Skeletal muscle tissue (tissue), 4 donors: ENCODE data around the gene HECW1. TPM values are rescaled to one million over a fixed set of nuclear protein-coding genes. Genes with fewer than 3 reads are reported as not detected.
"Not testable (repeated sequence)": the region's sequence is repeated elsewhere in the genome, so short reads cannot be mapped to it uniquely, and the experiment has no call there.

ENCODE experiments used
- H3K27ac ChIP-seq: one replicate; pipeline ENCODE4 v1.7.0; 2013; ENCODE audit warnings: mild to moderate bottlenecking, low read depth, low read length, inconsistent platforms
- H3K27me3 ChIP-seq, 3 donors: one replicate each; pipeline ENCODE4 v1.7.0; 2013; ENCODE audit warnings: low read length in 3 of 3; ENCODE audit not compliant: control insufficient read depth in 3 of 3, insufficient read depth in 3 of 3
- H3K36me3 ChIP-seq, 3 donors: one replicate each; pipeline ENCODE4 v1.7.0; 2013; ENCODE audit warnings: low read length in 3 of 3; ENCODE audit not compliant: control insufficient read depth in 3 of 3, insufficient read depth in 3 of 3
- H3K4me1 ChIP-seq, 3 donors: one replicate each; pipeline ENCODE4 v1.7.0; 2013; ENCODE audit warnings: low read length in 3 of 3, mild to moderate bottlenecking in 3 of 3; ENCODE audit not compliant: control insufficient read depth in 3 of 3, insufficient read depth in 3 of 3
- H3K4me3 ChIP-seq, 3 donors: one replicate each; pipeline ENCODE4 v1.7.0; 2013; ENCODE audit warnings: low read length in 3 of 3
- H3K9ac ChIP-seq, 3 donors: one replicate each; pipeline ENCODE4 v1.7.0; 2013; ENCODE audit warnings: low read length in 3 of 3, mild to moderate bottlenecking in 3 of 3, moderate library complexity in 2 of 3, low read depth in 1 of 3
- H3K9me3 ChIP-seq, 3 donors: one replicate each; pipeline ENCODE4 v1.7.0; 2013; ENCODE audit warnings: low read length in 3 of 3; ENCODE audit not compliant: control insufficient read depth in 3 of 3
- total RNA-seq: library from RNA; depleted of rRNA; stranded (reverse); fragments of >200 nt; gene quantifications from one replicate; pipeline ENCODE4 v1.2.3, GENCODE V29; 2014
- donor health status: Osteomylitis.

HECW1 gene
- total RNA-seq, 1 donor from 2014 or later = not detected

- no peaks in the 10 kb centered on the region for H3K9me3 ChIP-seq
- no peak overlapping the region for H3K9ac ChIP-seq
- no peak overlapping the region for H3K27ac ChIP-seq
- H3K27me3 ChIP-seq = no peaks in the 10 kb centered on the region
- no peak overlapping the region for H3K4me3 ChIP-seq
- H3K4me1 ChIP-seq = peaks cover 10 to 17% (median 12%) of the 10 kb centered on the region in 3 donors
- no peaks in the 10 kb centered on the region for H3K36me3 ChIP-seq
These were observed 476.2 kb downstream of the HECW1 start for GRCh38 chr7:43588477-43589132.

- H3K9me3 ChIP-seq = no peaks in the 10 kb centered on the region
- no peaks in the 10 kb centered on the region for H3K27me3 ChIP-seq
- no peaks in the 10 kb centered on the region for H3K36me3 ChIP-seq
- no peak overlapping the region for H3K9ac ChIP-seq
- no peak overlapping the region for H3K27ac ChIP-seq
- peaks cover 9 to 15% (median 10%) of the 10 kb centered on the region in 3 donors for H3K4me1 ChIP-seq
- no peak overlapping the region for H3K4me3 ChIP-seq
These were observed 476.7 kb downstream of the HECW1 start for GRCh38 chr7:43589133-43589478.

- Histone ChIP-seq H3K4me1 (peaks cover 2 to 9% (median 5%) of the 10 kb centered on the region in 3 donors), H3K36me3 (no peaks in the 10 kb centered on the region), H3K27ac (no peak overlapping the region), H3K27me3 (no peaks in the 10 kb centered on the region), H3K4me3 (no peak overlapping the region), H3K9me3 (no peaks in the 10 kb centered on the region), H3K9ac (no peak overlapping the region)
These were observed 477.3 kb downstream of the HECW1 start for GRCh38 chr7:43589728-43590127.

DNA sequence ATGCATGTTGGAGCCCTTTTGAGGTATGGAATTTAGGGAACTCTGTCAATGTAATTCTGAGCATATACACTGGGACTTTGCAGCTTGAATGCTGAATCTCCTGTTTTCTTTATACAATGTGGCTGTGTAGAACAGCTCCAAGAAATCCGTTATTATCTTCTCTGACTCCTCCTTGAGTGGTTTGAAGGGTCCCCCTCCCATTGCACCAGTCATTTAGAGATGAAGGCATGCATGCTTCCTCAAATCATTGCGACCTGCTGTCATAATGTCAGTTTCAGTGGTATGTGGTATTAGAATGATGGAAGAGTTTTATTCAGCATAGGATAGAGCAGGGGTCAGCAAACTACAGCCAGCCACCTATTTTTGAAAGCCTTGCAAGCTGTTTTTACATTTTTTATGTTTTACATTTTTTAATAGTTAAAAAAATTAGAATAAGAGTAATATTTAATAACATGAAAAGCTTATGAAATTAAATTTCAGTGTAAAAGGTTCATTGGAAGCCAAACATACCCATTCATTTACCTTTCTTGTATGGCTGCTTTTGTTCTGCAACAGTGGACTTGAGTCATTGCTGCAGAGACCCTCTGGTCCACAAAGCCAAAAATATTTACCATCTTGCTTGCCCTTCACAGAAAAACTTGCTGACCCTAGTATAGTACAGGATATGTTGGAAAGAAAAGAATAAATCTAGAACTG lies 478.6 kb downstream of the HECW1 start:
- Histone ChIP-seq H3K9ac (no peak overlapping the region), H3K4me3 (no peak overlapping the region), H3K27me3 (no peaks in the 10 kb centered on the region), H3K4me1 (peaks cover 0 to 5% (median 4%) of the 10 kb centered on the region in 3 donors), H3K9me3 (no peaks in the 10 kb centered on the region), H3K27ac (no peak overlapping the region), H3K36me3 (no peaks in the 10 kb centered on the region)

DNA sequence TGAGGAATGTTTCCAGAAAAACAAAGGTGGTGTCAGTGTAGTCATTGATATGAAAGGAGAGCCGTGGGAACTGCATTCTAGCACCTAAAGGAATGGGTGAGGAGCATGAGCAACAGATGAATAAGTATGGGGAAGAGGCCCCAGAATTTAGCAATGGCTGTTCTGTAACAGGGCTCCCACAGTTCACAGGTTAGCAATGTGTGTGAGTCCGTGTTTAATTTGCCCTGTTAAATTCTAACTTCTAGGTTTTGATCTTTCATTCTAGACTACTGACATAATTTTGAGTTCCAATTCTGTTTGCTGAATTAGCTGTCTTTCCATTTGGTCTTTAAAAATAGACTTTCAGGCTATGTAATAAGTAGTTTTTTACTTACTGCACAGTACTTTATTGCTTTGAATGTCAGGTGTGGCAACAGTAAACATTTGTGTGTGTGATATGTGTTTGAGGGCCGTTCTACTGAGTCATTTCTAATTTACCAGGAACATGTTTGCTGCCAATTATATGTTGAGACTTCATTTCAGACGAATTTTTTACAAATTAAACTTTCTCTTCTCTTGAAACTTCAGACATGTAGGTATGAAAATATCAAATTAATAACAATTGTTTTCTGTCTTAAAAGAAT lies 479.2 kb downstream of the HECW1 start:
- Histone ChIP-seq H3K4me1 (peaks cover 0 to 5% (median 4%) of the 10 kb centered on the region in 3 donors), H3K36me3 (peaks cover 0 to 4% (median 0%) of the 10 kb centered on the region in 3 donors), H3K9me3 (no peaks in the 10 kb centered on the region), H3K27me3 (no peaks in the 10 kb centered on the region), H3K27ac (no peak overlapping the region), H3K9ac (no peak overlapping the region), H3K4me3 (no peak overlapping the region)

DNA sequence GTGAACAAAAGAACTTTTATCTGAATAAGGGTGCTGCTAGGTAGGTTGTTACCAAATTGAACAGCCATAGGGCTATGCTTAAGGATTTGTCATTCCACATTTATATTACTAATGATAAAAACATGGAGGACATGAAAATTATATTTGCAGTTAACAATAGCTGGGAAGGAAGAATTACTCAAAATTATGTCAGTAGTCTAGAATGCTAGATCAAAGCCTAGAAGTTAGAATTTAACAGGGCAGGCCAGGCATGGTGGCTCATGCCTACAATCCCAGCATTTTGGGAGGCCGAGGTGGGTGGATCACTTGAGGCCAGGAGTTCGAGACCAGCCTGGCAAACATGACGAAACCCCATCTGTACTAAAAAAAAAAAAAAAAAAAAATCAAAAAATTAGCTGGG lies 479.9 kb downstream of the HECW1 start:
- no peak overlapping the region for H3K27ac ChIP-seq
- H3K9me3 ChIP-seq = no peaks in the 10 kb centered on the region

DNA sequence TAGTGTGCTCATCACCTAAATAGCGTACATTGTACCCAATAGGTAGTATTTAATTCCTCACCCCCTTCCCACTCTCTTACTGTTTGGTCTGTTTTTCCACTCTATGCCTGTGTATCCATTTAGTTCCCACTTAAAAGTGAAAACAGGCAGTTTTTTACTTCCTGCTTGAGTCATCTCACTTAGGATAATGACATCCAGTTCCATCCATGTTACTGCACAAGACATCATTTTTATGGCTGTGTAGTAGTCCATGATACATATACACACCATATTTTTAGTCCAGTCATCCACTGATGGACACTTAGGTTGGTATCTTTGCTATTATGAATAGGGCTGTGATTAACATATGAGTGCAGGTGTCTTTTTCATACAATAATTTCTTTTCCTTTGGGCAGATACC lies 480.6 kb downstream of the HECW1 start:
- Histone ChIP-seq H3K36me3 (peaks cover 0 to 4% (median 0%) of the 10 kb centered on the region in 3 donors), H3K27ac (no peak overlapping the region), H3K4me3 (no peak overlapping the region), H3K9ac (no peak overlapping the region), H3K9me3 (no peaks in the 10 kb centered on the region), H3K27me3 (no peaks in the 10 kb centered on the region), H3K4me1 (peaks cover 0 to 5% (median 4%) of the 10 kb centered on the region in 3 donors)

More for the DNA sequence above, 479.9 kb downstream of the HECW1 start:
- Histone ChIP-seq H3K27me3 (no peaks in the 10 kb centered on the region), H3K4me1 (peaks cover 0 to 5% (median 4%) of the 10 kb centered on the region in 3 donors), H3K36me3 (peaks cover 0 to 4% (median 0%) of the 10 kb centered on the region in 3 donors), H3K4me3 (no peak overlapping the region), H3K9ac (no peak overlapping the region)

DNA sequence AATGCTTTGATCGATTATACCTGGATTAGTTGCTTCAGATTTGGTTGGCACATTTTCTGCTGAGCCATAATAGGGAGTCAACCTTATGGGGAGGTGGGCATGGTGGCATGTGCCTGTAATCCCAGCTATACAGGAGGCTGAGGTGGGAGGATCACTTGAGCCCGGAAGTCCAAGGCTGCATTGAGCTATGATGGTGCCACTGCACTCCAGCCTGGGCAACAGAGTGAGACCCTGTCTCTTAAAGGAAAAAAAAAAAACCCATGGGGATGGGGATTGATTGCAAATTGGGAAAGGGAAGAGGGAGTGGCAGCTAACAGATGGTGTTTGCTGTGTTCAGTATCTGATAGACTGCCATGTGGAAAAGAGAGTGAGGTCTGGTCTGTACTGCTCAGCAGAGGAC lies 481.6 kb downstream of the HECW1 start:
- Histone ChIP-seq H3K36me3 (peaks cover 0 to 4% (median 0%) of the 10 kb centered on the region in 3 donors), H3K4me1 (peaks cover 0 to 5% (median 4%) of the 10 kb centered on the region in 3 donors), H3K4me3 (no peak overlapping the region), H3K9me3 (no peaks in the 10 kb centered on the region), H3K27me3 (no peaks in the 10 kb centered on the region), H3K9ac (no peak overlapping the region), H3K27ac (no peak overlapping the region)

DNA sequence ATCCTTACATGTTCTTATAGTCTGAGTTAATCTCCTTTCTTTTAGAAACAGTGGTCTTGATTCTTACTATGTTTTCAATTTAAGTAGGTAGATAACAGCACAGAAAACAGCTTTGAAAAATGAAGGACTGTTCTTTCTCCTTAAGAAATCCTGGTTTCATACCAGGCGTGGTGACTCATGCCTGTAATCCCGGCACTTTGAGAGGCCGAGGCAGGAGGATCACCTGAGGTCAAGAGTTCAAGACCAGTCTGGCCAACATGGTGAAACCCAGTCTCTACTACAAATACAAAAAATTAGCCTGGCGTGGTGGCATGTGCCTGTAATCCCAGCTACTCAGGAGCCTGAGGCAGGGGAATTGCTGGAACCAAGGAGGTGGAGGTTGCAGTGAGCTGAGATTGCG lies 484.0 kb downstream of the HECW1 start:
- not testable (repeated sequence) for H3K9me3 ChIP-seq, H3K27me3 ChIP-seq, H3K36me3 ChIP-seq, H3K4me1 ChIP-seq, H3K4me3 ChIP-seq, H3K27ac ChIP-seq, H3K9ac ChIP-seq

DNA sequence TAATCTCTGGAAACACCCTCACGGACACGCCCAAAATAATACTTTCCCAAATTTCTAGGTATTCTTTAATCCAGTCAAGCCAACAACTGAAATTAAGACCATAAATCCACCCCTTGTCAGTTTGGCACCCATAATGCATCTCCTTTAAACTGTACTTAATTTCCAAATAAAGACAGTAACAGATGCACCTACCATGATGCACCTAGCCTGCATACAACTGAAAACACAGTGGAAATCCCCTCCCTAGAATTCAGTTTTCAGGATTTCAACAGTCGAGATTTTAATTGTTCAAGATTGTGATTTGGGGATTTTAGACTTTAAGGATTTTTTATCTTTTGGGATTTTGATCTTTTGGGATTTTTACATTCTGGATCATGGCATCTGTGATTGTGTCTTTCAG lies 487.6 kb downstream of the HECW1 start:
- Histone ChIP-seq H3K27me3 (no peaks in the 10 kb centered on the region), H3K36me3 (peaks cover 0 to 4% (median 4%) of the 10 kb centered on the region in 3 donors), H3K9ac (no peak overlapping the region), H3K27ac (no peak overlapping the region), H3K4me3 (no peak overlapping the region), H3K4me1 (no peaks in the 10 kb centered on the region), H3K9me3 (no peaks in the 10 kb centered on the region)
